HG03354 (cell line): ENCODE results near the gene SCRT2.

Source experiments
- ATAC-seq: cut with Tn5 transposase; IDR thresholded peaks from one replicate; pipeline ENCODE4 v1.9.1; 2021; ENCODE audit warnings: mild to moderate bottlenecking; ENCODE audit not compliant: unreplicated experiment, poor library complexity, severe bottlenecking

The SCRT2 gene

GRCh38 chr20:640674-641515 is 34.7 kb downstream of the SCRT2 start:
- ATAC-seq: no peak

GRCh38 chr20:638579-638978 is 37.0 kb downstream of the SCRT2 start:
- no peak for ATAC-seq

GRCh38 chr20:637559-637958 is 38.0 kb downstream of the SCRT2 start:
- no peak for ATAC-seq

GRCh38 chr20:635893-636338 is 39.7 kb downstream of the SCRT2 start:
- ATAC-seq: no peak

GRCh38 chr20:635028-635892 is 40.3 kb downstream of the SCRT2 start:
- no peak for ATAC-seq

- no peak for ATAC-seq
These were observed 41.3 kb downstream of the SCRT2 start for GRCh38 chr20:634148-634925.

GRCh38 chr20:631101-631500 is 44.5 kb downstream of the SCRT2 start:
- ATAC-seq: no peak

- ATAC-seq: no peak
These were observed 49.0 kb downstream of the SCRT2 start for GRCh38 chr20:626579-626978.

- ATAC-seq: no peak
These were observed 50.2 kb downstream of the SCRT2 start for GRCh38 chr20:625360-625932.

GRCh38 chr20:623704-624103 is 51.9 kb downstream of the SCRT2 start:
- ATAC-seq: no peak

- no peak for ATAC-seq
These were observed 52.6 kb downstream of the SCRT2 start for GRCh38 chr20:623021-623420.

- no peak for ATAC-seq
These were observed 53.4 kb downstream of the SCRT2 start for GRCh38 chr20:622161-622560.

GRCh38 chr20:621125-621756 is 54.4 kb downstream of the SCRT2 start:
- ATAC-seq: no peak

- no peak for ATAC-seq
These were observed 55.4 kb downstream of the SCRT2 start for GRCh38 chr20:620246-620645.

- no peak for ATAC-seq
These were observed 56.6 kb downstream of the SCRT2 start for GRCh38 chr20:618980-619379.

GRCh38 chr20:617934-618690 is 57.5 kb downstream of the SCRT2 start:
- ATAC-seq: no peak

- ATAC-seq: no peak
These were observed 60.1 kb downstream of the SCRT2 start for GRCh38 chr20:615514-615913.

- ATAC-seq: no peak
These were observed 63.8 kb downstream of the SCRT2 start for GRCh38 chr20:611843-612185.
